Lung (tissue), 12 donors: ENCODE data around the gene ARHGAP42. TPM values are rescaled to one million over a fixed set of nuclear protein-coding genes. Genes with fewer than 3 reads are reported as not detected.
A peak's percentile ranks its signal among the peaks of the same experiment; 100 is the strongest.

ENCODE experiments used
- ATAC-seq: fragments of 200-7000 bp; cut with Tn5 transposase; one replicate; pipeline ENCODE4 v1.9.1; 2020; ENCODE audit warnings: moderate number of reproducible peaks; ENCODE audit not compliant: insufficient read depth, low FRiP score
- DNase-seq, 3 donors: peaks; one replicate each; pipeline ENCODE4 v3.0.0-alpha.2; 2013 to 2017
- H3K27ac ChIP-seq, 2 donors: one replicate each; pipeline ENCODE4 v1.5.1; 2013; ENCODE audit warnings: mild to moderate bottlenecking in 2 of 2, moderate library complexity in 2 of 2, control low read depth in 1 of 2, inconsistent platforms in 1 of 2, low read depth in 1 of 2, low read length in 1 of 2
- H3K27me3 ChIP-seq, 3 donors: one replicate each; pipeline ENCODE4 v1.5.1; 2013; ENCODE audit warnings: low read length in 2 of 3; ENCODE audit not compliant: control insufficient read depth in 3 of 3, insufficient read depth in 3 of 3
- H3K36me3 ChIP-seq, 4 donors: one replicate each; pipeline ENCODE4 v1.5.1; 2013; ENCODE audit warnings: low read length in 4 of 4, mild to moderate bottlenecking in 1 of 4, moderate library complexity in 1 of 4; ENCODE audit not compliant: control insufficient read depth in 4 of 4, insufficient read depth in 4 of 4
- H3K4me1 ChIP-seq, 5 donors: one replicate each; pipeline ENCODE4 v1.5.1; 2013; ENCODE audit warnings: low read length in 5 of 5, mild to moderate bottlenecking in 2 of 5, moderate library complexity in 1 of 5; ENCODE audit not compliant: control insufficient read depth in 5 of 5, insufficient read depth in 5 of 5
- H3K4me3 ChIP-seq: one replicate; pipeline ENCODE4 v1.5.1; 2013; ENCODE audit warnings: mild to moderate bottlenecking, control low read depth, moderate library complexity
- H3K9ac ChIP-seq, 2 donors: one replicate each; pipeline ENCODE4 v1.5.1; 2013; ENCODE audit warnings: low read length in 2 of 2, control low read depth in 1 of 2; ENCODE audit not compliant: insufficient read depth in 1 of 2
- H3K9me3 ChIP-seq, 4 donors: one replicate each; pipeline ENCODE4 v1.5.1; 2013; ENCODE audit warnings: low read length in 3 of 4, mild to moderate bottlenecking in 1 of 4, moderate library complexity in 1 of 4; ENCODE audit not compliant: control insufficient read depth in 4 of 4, insufficient read depth in 3 of 4
- CTCF ChIP-seq: IDR thresholded peaks from 2 replicates; pipeline ENCODE4 v1.5.1; 2012; ENCODE audit warnings: mild to moderate bottlenecking; ENCODE audit errors: control extremely low read depth, extremely low read depth
- WGBS, 2 donors: extraction: QIAGEN DNeasy Blood & Tissue Kit; methylation state at CpG; one replicate each; pipeline ENCODE4 v1.1.7; 2013; 5-methylcytosine and 5-hydroxymethylcytosine counted together
- polyA plus RNA-seq, 2 donors: library from polyadenylated mRNA; stranded (reverse); fragments of 200-250 nt; gene quantifications; one replicate each; pipeline ENCODE4 v1.2.1, GENCODE V29; 2013
- total RNA-seq, 2 donors: library from RNA; depleted of rRNA in 1 of 2; stranded (reverse); fragments of >200 nt in 1 of 2; gene quantifications; one replicate each; pipeline ENCODE4 v1.2.1, GENCODE V29; 2014 to 2021
- donor health status: control.
- donor health status: control.
- donor health status: Bipolar disorder and iron deficiency.
- donor health status: healthy.
- donor health status: DM: yes; HTN: yes; CAD: no.

ARHGAP42 gene
- total and polyA plus RNA-seq, 4 donors = 4.1 to 58.6 (median 10.3) TPM

- H3K4me3 ChIP-seq = no peak overlapping the region
- peaks cover 0 to 22% (median 2%) of the 10 kb centered on the region in 5 donors for H3K4me1 ChIP-seq
- no peak for TF ChIP-seq CTCF
- peak overlapping the region in 1 of 2 donors; percentile 79 for H3K27ac ChIP-seq
- H3K27me3 ChIP-seq = peaks cover 0 to 2% (median 0%) of the 10 kb centered on the region in 3 donors
- DNase-seq (no peak), ATAC-seq (no peak)
- H3K36me3 ChIP-seq = peaks cover 0 to 2% (median 0%) of the 10 kb centered on the region in 4 donors
- WGBS, 2 donors = 80 to 92% methylated on average over 1 of the region's 1 CpG
- no peak overlapping the region for H3K9ac ChIP-seq
- no peaks in the 10 kb centered on the region for H3K9me3 ChIP-seq
Measured at GRCh38 chr11:100731471-100731870, 44.4 kb downstream of the ARHGAP42 start.

- ATAC-seq (no peak), DNase-seq (no peak)
- Histone ChIP-seq H3K27ac (no peak overlapping the region), H3K4me3 (no peak overlapping the region), H3K9ac (no peak overlapping the region), H3K27me3 (peaks cover 0 to 2% (median 0%) of the 10 kb centered on the region in 3 donors), H3K36me3 (peaks cover 0 to 3% (median 0%) of the 10 kb centered on the region in 4 donors), H3K9me3 (no peaks in the 10 kb centered on the region), H3K4me1 (peaks cover 0 to 16% (median 2%) of the 10 kb centered on the region in 5 donors)
- no peak for TF ChIP-seq CTCF
Measured at GRCh38 chr11:100732949-100733348, 45.9 kb downstream of the ARHGAP42 start.

- no peaks in the 10 kb centered on the region for H3K27me3 ChIP-seq
- H3K36me3 ChIP-seq = peaks cover 0 to 3% (median 0%) of the 10 kb centered on the region in 4 donors
- H3K27ac ChIP-seq = peak overlapping the region in 1 of 2 donors; percentile 9
- WGBS, 2 donors = 75 to 84% methylated on average over 1 of the region's 1 CpG
- no peaks in the 10 kb centered on the region for H3K9me3 ChIP-seq
- ATAC-seq = no peak
- no peak overlapping the region for H3K4me3 ChIP-seq
- TF ChIP-seq CTCF = no peak
- peaks cover 2 to 33% (median 10%) of the 10 kb centered on the region in 5 donors for H3K4me1 ChIP-seq
- no peak overlapping the region for H3K9ac ChIP-seq
- DNase-seq = peak in 1 of 3 donors; percentile 21
Measured at GRCh38 chr11:100734743-100735527, 47.8 kb downstream of the ARHGAP42 start.
